Raji (cell line): ENCODE data around the gene RGL1.

Experiments
- POLR2A ChIP-seq: IDR thresholded peaks from 2 replicates; pipeline ENCODE4 v1.6.1; 2011; ENCODE audit warnings: low read depth, low read length, control low read depth; ENCODE audit not compliant: insufficient read depth

The RGL1 gene

DNA sequence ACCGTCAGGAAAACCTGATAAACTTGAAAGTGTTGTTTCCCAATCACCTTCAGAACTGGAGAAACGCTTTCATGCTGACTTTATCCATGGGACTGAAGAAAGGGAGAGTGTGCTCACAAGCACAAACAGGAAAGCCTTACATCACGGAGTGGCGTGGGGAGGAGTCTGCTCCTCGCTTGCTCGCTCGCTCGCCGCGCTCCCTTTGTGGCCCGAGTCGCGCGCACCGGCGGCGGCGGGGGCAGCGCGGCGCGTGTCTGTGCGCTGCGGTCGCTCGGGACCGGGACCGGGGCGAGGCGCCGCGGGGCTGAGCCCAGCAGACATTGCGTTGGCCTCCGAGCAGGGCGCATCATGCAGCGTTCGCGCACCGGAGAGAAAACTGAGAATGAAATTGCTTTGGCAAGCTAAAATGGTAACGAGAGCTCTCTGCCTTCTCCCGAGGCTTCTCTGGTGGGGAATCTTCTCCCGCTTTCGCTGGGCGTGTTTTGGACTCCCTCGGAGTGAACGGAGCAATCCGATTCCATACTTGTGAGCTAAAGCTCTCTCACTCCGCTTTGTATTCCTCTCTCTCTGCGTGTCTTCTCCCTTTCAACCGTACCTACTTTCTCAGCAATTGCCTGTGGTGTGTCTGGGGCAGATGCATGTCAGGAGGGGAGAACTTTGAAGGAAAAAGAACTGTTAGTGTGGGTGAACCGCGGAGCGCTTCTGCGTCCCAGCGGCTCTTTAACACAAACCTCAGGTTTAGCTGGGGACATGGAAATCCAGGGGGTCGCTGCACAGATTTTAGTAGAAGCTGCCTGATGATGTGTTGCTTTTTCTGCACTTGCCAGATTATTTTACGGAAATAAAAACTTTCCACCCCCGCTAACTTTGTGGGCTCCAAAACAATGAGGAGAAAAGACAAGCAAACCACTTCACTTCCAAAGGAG lies at the start of gene RGL1:
RGL1 (plus strand) TSS at position 205 of the 926 bp plus-strand sequence; CDS start at position 383, 178 bp downstream.
- no peak for TF ChIP-seq POLR2A

GRCh38 chr1:183756326-183756725 lies 48.6 kb upstream of the RGL1 start:
- TF ChIP-seq POLR2A = no peak

GRCh38 chr1:183757061-183757460 lies 47.9 kb upstream of the RGL1 start:
- no peak for TF ChIP-seq POLR2A

GRCh38 chr1:183758913-183759312 lies 46.0 kb upstream of the RGL1 start:
- TF ChIP-seq POLR2A = no peak

- no peak for TF ChIP-seq POLR2A
These were observed 44.3 kb upstream of the RGL1 start for GRCh38 chr1:183760661-183761060.

GRCh38 chr1:183761871-183762270 lies 43.0 kb upstream of the RGL1 start:
- no peak for TF ChIP-seq POLR2A

DNA sequence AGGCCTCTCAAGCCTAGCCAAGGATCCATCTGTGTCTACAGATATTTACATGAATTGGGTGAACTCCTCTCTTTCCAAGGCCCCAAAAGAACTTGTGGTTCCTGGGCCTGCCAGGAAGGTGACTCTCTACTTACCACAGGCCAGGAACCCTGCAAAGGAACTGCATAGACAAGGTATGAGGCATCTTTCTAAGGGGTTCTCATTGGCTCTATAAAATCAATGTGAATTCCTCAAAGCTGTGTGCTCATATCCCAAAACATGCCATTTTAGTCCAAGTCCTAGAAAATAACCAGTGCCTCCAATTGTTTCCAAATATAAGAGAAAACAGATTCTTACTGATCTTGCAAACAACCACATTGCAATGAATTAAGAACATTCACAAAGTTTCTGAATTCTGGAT lies 39.9 kb upstream of the RGL1 start:
- no peak for TF ChIP-seq POLR2A

GRCh38 chr1:183769956-183770815 lies 34.7 kb upstream of the RGL1 start:
- no peak for TF ChIP-seq POLR2A

DNA sequence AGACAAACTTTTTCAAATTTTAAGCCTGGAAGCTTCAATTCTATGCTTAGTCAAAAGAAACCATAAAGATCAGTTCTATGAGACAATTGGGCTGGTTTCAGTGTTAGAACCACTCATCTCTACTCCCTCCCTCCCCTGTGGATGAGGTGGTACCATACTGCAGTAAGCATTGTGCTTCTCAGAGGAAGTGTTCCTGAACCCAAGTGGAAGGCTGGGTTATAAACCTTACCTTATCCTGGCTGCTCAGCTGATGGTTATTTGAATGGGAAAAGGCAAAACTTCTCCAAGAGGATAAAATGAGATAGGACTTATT lies 34.1 kb upstream of the RGL1 start:
- TF ChIP-seq POLR2A = no peak

GRCh38 chr1:183773482-183774274 lies 31.2 kb upstream of the RGL1 start:
- TF ChIP-seq POLR2A = no peak

DNA sequence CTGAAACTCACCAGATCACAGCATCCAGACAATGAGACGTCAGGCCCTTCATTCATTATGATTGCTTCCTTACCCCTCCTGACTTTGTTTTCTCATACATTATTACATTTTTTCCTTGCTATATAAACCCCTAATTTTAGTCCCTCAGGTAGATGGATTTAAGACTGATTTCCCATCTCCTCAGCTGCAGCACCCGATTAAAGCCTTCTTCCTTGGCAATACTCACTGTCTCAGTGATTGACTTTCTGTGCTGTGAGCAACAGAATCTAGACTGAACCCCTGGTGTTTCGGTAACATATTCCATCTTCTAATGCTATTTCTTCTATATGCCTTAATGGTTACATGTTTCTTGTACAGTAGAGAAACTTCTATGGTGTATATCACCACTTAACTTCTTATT lies 30.0 kb upstream of the RGL1 start:
- no peak for TF ChIP-seq POLR2A

- TF ChIP-seq POLR2A = no peak
These were observed 28.2 kb upstream of the RGL1 start for GRCh38 chr1:183776731-183777130.

GRCh38 chr1:183777328-183777727 lies 27.6 kb upstream of the RGL1 start:
- no peak for TF ChIP-seq POLR2A

- no peak for TF ChIP-seq POLR2A
These were observed 26.9 kb upstream of the RGL1 start for GRCh38 chr1:183778045-183778444.
